ENCODE measurements around the gene SLC35D1.

DNA sequence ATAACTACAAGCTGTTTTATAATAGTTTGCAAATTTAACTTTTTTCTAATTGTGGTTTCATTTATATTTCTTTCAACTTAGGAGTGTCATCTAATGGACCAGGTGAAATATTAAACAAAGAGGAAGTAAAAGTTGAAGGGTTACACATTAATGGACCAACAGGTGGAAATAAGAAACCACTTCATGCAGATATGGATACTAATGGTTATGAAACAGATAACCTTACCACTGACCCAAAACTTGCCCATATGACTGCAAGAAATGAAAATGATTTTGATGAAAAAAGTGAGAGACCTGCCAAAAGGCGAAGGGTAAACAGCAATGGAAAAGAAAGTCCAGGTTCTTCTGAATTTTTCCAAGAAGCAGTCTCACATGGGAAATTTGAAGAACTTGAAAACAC lies 69.5 kb downstream of the SLC35D1 start:
- TF ChIP-seq POLR2A (IDR thresholded peaks at IDR 0.05; ENCODE audit: low read depth, low read length) (no peak), POLR2AphosphoS5 (IDR thresholded peaks at IDR 0.05; ENCODE audit: low read depth, low read length) (no peak), PAX5 (IDR thresholded peaks at IDR 0.05; ENCODE audit: insufficient read depth, low read length, severe bottlenecking) (no peak), TAF1 (IDR thresholded peaks at IDR 0.05; ENCODE audit: low read depth, low read length) (no peak), SPI1 (IDR thresholded peaks at IDR 0.05; ENCODE audit: low read depth, low read length) (no peak), POU2F2 (IDR thresholded peaks at IDR 0.05; ENCODE audit: low read depth, low read length) (no peak)

All from GM12891 (cell line).